HG03135 (cell line): Measurements from ENCODE around the gene DOK7.

Source experiments
- ATAC-seq: cut with Tn5 transposase; IDR thresholded peaks from one replicate; pipeline ENCODE4 v1.9.1; 2021; ENCODE audit warnings: mild to moderate bottlenecking, moderate library complexity; ENCODE audit not compliant: unreplicated experiment

The DOK7 gene

DNA sequence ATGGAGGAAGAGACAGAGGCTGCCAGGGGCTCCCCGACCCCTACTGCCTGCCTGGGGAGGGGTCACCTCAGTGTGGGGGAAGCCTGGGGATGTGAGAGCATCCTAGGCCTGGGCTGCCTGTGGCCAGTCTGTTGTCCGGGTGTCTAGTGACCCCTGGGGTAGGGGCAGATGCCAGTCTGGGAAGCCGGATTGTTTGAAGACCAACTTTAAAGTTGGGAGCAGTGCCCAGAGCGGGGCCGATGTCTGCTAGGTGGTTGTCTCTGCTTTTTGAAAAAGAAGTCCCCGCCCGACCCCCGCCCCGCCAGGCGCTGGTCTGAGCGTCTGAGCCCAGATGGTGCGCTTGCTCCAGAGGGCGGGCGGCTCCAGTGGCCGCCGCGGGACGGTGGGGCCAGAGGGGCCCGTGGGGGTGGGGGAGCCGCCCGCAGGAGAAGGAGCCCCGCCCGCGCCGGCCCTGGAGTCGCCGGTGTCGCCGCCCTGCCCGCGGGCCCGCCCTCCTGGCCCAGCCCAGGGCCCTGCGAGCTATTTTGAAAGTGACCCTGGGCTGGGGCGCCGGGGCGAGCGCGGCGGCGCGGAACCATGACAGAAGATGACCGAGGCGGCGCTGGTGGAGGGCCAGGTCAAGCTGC, at the start of gene DOK7:
Gene DOK7 (plus strand): TSS at position 517 of the 626 bp plus-strand sequence. CDS start 70 bp downstream, at position 587.
- ATAC-seq: no peak

DNA sequence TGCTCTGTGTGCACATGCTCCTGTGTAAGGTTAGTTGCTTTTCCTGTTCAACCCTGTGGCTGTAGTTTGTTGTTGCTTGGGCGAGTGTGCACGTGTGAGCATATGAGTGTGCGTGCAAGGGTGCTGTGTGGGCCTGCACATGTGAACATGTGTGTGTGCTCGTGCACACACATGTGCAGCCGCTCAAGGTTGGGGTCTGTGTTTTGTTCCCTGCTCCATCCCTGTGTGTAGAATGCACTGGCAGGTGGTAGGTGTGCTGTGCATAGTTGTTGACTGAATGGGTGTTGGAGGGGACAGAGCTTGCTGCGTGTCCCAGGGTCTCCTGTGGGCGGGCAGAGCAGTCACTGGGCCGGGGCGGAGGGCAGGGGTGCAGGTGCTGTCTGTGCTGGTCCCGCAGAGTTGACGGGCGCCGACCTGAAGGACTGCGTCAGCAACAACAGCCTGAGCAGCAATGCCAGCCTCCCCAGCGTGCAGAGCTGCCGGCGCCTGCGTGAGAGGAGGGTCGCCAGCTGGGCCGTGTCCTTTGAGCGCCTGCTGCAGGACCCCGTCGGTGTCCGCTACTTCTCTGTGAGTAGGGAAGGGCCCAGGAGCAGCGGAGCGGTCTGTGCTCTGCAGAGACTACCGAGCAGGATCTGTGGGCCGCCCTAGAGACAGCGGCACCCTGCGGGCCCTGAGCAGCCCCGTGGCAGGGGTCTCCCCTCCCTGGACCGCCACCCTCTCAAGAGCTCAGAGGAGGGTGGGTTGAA, 49.3 kb upstream of the DOK7 start:
- ATAC-seq: no peak

DNA sequence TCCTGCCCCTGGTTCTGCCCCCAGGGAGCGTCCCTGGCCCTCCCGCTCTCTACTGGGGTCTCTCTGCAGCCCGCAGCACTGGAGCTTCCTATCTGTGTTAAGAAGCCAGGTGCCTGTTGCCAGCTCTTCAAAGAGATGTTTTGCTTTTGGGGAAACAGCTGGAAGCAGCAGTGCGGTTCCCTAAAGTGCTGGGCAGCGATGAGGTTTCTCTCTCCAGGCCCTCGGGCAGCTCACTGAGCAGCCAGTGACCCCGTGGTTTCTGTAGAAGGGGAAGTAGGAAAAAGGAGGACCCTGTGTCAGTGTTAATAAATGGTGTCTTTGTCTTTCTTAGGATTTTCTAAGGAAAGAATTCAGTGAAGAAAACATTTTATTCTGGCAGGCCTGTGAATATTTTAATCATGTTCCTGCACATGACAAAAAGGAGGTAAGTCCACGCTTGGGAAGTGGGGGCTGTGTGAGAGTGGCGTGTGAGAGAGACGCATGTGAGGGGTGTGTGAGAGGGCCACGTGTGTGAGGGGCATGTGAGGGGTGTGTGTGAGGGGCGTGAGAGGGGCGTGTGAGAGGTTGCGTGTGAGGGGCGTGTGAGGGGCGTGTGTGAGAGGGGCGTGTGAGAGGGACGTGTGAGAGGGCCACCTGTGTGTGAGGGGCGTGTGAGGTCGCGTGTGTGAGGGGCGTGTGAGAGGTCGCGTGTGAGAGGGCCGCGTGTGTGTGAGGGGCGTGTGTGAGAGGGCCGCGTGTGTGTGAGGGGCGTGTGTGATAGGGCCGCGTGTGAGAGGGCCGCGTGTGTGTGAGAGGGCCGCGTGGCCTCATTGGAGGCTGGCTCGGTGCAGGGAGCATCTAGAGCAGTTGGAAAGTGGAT, 48.5 kb upstream of the DOK7 start:
- ATAC-seq: no peak

DNA sequence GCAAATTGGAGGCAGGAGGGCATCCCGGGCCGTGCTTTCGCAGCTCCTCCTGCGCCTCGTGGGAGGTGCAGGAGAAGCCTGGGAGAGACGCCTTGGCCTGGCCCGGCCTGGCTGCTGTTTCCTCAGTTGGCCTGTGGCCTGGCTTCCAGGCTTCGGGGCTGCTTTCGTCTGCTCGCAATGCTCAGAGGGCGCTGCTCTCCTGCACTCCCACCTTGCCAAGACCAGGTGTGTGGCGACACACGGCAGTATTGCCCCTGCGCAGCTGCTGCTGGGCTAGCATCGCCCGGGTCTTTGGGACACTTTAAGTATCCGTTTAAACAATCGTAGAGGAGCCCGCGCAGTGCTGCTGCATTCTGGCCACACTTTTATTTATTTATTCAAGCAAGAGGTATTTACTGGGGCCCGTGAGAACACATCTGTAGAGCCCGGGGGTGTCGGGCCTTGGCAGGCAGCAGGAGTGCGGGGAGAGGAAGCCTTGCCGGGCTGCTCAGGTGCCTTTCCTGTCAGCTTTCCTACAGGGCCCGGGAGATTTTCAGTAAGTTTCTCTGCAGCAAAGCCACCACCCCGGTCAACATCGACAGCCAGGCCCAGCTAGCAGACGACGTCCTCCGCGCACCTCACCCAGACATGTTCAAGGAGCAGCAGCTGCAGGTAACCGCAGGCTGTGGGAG, 47.5 kb upstream of the DOK7 start:
- no peak for ATAC-seq

- ATAC-seq: no peak
These were observed 46.8 kb upstream of the DOK7 start for GRCh38 chr4:3416270-3416669.

DNA sequence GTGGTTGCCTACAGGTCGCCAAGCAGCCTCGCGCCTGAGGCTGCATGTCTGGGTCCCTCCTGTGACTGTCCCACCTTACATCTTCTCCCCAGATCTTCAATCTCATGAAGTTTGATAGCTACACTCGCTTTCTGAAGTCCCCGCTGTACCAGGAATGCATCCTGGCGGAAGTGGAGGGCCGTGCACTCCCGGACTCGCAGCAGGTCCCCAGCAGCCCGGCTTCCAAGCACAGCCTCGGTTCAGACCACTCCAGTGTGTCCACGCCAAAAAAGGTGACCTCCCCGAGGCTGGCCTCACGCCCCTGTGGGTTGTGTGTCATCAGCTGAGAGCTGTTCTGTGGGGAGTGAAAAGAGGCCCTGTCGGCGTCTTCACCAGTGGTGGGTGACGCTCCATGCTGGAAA, 46.3 kb upstream of the DOK7 start:
- no peak for ATAC-seq

GRCh38 chr4:3417448-3417847, 45.7 kb upstream of the DOK7 start:
- ATAC-seq: no peak

- ATAC-seq: no peak
These were observed 44.9 kb upstream of the DOK7 start for GRCh38 chr4:3418029-3418762.

GRCh38 chr4:3419836-3420605, 43.1 kb upstream of the DOK7 start:
- ATAC-seq: no peak

- ATAC-seq: no peak
These were observed 42.5 kb upstream of the DOK7 start for GRCh38 chr4:3420606-3420955.

DNA sequence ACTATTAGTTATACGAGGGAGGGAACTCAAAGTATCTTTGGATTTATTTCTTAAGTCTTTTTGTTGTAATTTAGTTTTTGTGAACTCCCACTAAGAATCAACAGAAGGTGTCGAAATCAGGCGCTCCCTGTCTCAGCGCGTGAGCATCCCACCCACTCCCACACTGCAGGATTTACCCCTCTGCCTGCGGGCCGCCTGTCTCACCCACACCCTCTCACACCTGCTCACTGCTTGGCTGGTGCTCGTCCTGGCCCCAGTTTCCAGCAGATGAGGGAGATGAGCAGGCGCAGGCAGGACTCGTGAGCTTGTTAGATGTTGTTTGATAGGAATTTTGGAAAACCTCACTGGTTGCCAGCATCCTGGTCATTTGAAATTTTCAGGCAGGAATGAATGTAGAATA, 42.1 kb upstream of the DOK7 start:
- ATAC-seq: no peak

DNA sequence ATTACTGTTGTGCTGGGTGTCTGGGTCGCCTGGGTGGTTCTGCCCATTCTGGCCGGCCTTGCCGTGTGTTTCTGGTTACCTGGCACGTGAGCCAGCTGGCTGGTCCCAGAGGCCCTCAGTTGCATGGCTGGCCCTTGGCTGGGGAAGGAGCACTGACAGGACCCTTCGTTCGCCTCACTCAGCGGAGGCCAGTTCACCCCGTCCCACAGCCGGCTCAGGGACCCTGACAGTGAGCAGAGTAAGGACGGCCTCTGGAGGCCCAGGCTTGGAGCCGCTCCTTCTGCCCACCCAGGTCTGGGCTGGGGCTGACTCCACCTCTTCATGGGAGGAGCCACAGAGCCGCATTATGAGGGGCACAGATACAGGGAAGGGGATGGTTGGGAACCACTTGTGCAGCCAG, 41.6 kb upstream of the DOK7 start:
- ATAC-seq: no peak

GRCh38 chr4:3422241-3422801, 40.8 kb upstream of the DOK7 start:
- ATAC-seq: no peak

- ATAC-seq: no peak
These were observed 40.3 kb upstream of the DOK7 start for GRCh38 chr4:3422808-3423297.

- no peak for ATAC-seq
These were observed 39.7 kb upstream of the DOK7 start for GRCh38 chr4:3423406-3423805.

GRCh38 chr4:3423952-3424351, 39.2 kb upstream of the DOK7 start:
- ATAC-seq: no peak

DNA sequence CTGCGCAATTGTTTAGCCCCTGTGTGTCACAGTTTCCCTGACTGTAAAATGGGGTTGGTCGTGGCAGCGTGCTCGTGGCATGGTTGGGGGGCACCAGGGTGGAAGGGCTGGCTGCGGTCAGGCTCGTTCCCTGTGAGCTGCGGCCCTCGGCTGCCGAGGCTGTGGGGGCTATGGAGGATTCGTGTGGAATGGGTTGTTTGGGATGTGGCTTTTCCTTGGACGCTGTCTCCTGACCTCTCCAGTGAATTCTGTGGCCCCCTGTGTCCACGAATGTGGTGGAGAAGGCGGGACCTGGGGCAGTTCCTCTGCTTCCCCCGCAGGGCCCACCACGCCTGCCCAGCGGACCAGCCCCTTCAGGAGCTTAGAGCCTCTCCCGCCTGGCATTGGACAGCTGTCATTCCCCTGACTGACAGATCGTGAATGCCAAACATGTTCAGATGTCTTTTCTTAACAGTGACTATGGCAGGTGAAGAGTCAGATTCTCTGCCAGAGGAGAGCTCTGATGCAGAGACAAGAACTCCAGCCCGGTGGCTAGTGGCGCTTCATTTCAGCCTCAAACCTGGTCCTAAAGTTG, 38.5 kb upstream of the DOK7 start:
- no peak for ATAC-seq

- ATAC-seq: no peak
These were observed 36.5 kb upstream of the DOK7 start for GRCh38 chr4:3426465-3427133.

DNA sequence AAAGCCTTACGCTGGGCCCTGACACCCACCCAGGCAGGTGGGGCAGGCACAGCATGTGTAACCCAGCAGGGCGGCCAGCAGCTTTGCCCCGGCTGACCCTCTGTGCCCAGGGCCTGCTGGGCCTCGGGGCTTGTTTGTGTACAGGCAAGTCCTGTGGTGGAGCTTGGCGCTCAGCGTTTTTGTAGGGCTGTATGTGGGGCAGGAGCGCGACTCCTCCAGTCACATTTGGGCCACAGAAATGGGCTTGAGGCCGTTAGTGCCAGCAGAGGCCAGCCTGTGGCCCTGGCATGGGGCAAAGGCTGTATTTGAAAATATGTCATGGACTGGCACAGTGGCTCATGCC, 36.0 kb upstream of the DOK7 start:
- no peak for ATAC-seq
